SK-N-SH (cell line): ENCODE measurements around the gene DIMT1. TPM values are rescaled to one million over a fixed set of nuclear protein-coding genes. Genes with fewer than 3 reads are reported as not detected.

Experiments
- CTCF ChIA-PET: fragments of 300-600, 350-600 bp; formaldehyde crosslinking; extraction: SDS; loops from one replicate; lab custom pipeline; 2021; lab: Yijun Ruan, JAX
- POLR2A ChIA-PET: fragments of 350-600 bp; sonication (Branson Sonifier 250); formaldehyde crosslinking; extraction: SDS; loops from one replicate; lab custom pipeline; 2020; ENCODE audit warnings: antibody characterized with exemption, inconsistent platforms; lab: Yijun Ruan, JAX
- DNase-seq: peaks from one replicate; pipeline ENCODE4 v3.0.0; 2012
- H2AFZ ChIP-seq: fragments of 200-600 bp; sonication (generic); 2 replicates; pipeline ENCODE4 v1.8.1; 2016; ENCODE audit warnings: antibody characterized with exemption, mild to moderate bottlenecking, low read depth
- H3F3A ChIP-seq: fragments of 200-600 bp; sonication (generic); replicated peaks from 2 replicates; pipeline ENCODE3; 2016; ENCODE audit warnings: antibody characterized with exemption, mild to moderate bottlenecking; ENCODE audit not compliant: insufficient read depth
- H3K27ac ChIP-seq, 2 experiments: fragments of 200-500 bp in 1 of 2; fragments of 200-600 bp in 1 of 2; sonication (Bioruptor generic) in 1 of 2; sonication (generic), shearing (Covaris generic) in 1 of 2; 2 replicates each; pipeline versions ENCODE4 v1.5.1 to v1.6.1; 2014 to 2016; ENCODE audit warnings: low read depth in 2 of 2, inconsistent platforms in 1 of 2, low read length in 1 of 2, mild to moderate bottlenecking in 1 of 2, mixed read lengths in 1 of 2
- H3K27me3 ChIP-seq: fragments of 200-600 bp; sonication (generic), shearing (Covaris generic); 2 replicates; pipeline ENCODE4 v1.6.1; 2016; ENCODE audit warnings: mixed run types; ENCODE audit not compliant: insufficient read depth
- H3K36me3 ChIP-seq, 2 experiments: fragments of 200-500 bp in 1 of 2; fragments of 200-600 bp in 1 of 2; sonication (Bioruptor generic) in 1 of 2; sonication (generic) in 1 of 2; replicated peaks in 1 of 2; 2 replicates each; pipeline versions ENCODE3 to v1.5.1; 2014 to 2016; ENCODE audit warnings: low read length in 1 of 2, mild to moderate bottlenecking in 1 of 2; ENCODE audit not compliant: insufficient read depth in 2 of 2, control insufficient read depth in 1 of 2
- H3K4me1 ChIP-seq, 2 experiments: fragments of 200-500 bp in 1 of 2; fragments of 200-600 bp in 1 of 2; sonication (Bioruptor generic) in 1 of 2; sonication (generic), shearing (Covaris generic) in 1 of 2; 2 replicates each; pipeline versions ENCODE4 v1.5.1 to v1.6.1; 2014 to 2016; ENCODE audit warnings: low read depth in 1 of 2, low read length in 1 of 2, mixed run types in 1 of 2; ENCODE audit not compliant: insufficient read depth in 2 of 2, control insufficient read depth in 1 of 2
- H3K4me2 ChIP-seq: fragments of 200-600 bp; sonication (generic), shearing (Covaris generic); 2 replicates; pipeline ENCODE4 v1.6.1; 2017; ENCODE audit warnings: mixed run types
- H3K4me3 ChIP-seq, 2 experiments: fragments of 200-500 bp in 1 of 2; fragments of 200-600 bp in 1 of 2; sonication (Bioruptor generic) in 1 of 2; sonication (generic), shearing (Covaris generic) in 1 of 2; 2 replicates each; pipeline versions ENCODE4 v1.5.1 to v1.8.1; 2014 to 2016; ENCODE audit warnings: low read depth in 2 of 2, inconsistent platforms in 1 of 2, low read length in 1 of 2, mild to moderate bottlenecking in 1 of 2, mixed read lengths in 1 of 2, moderate library complexity in 1 of 2
- H3K79me2 ChIP-seq: fragments of 200-600 bp; sonication (generic); 2 replicates; pipeline ENCODE4 v1.8.1; 2017; ENCODE audit warnings: mild to moderate bottlenecking; ENCODE audit not compliant: insufficient read depth
- H3K9ac ChIP-seq: fragments of 200-600 bp; sonication (generic); 2 replicates; pipeline ENCODE4 v1.6.1; 2017; ENCODE audit warnings: mixed run types
- H3K9me2 ChIP-seq: fragments of 200-600 bp; sonication (generic); 2 replicates; pipeline ENCODE4 v1.6.1; 2017; ENCODE audit warnings: mixed run types
- H3K9me3 ChIP-seq: fragments of 200-600 bp; sonication (generic); 2 replicates; pipeline ENCODE4 v1.6.1; 2017; ENCODE audit warnings: mixed run types, mild to moderate bottlenecking, moderate library complexity
- H4K20me1 ChIP-seq: fragments of 200-600 bp; sonication (generic); 2 replicates; pipeline ENCODE4 v1.6.1; 2017; ENCODE audit warnings: mild to moderate bottlenecking, mixed run types; ENCODE audit not compliant: insufficient read depth
- CHD2 ChIP-seq: fragments of 150-350 bp; IDR thresholded peaks from 2 replicates; pipeline ENCODE4 v1.6.1; 2018; ENCODE audit warnings: low read length; ENCODE audit not compliant: partially characterized antibody
- ELF1 ChIP-seq: IDR thresholded peaks from 2 replicates; pipeline ENCODE4 v1.4.0; 2012
- MEF2A ChIP-seq: IDR thresholded peaks from 2 replicates; pipeline ENCODE4 v1.4.0; 2012; ENCODE audit warnings: low read depth, borderline replicate concordance
- MXI1 ChIP-seq: IDR thresholded peaks from 2 replicates; pipeline ENCODE4 v1.6.1; 2012; ENCODE audit warnings: mild to moderate bottlenecking, low read depth, low read length, improper control_type of control experiment
- NFIC ChIP-seq: IDR thresholded peaks from 2 replicates; pipeline ENCODE4 v1.4.0; 2012; ENCODE audit warnings: borderline replicate concordance
- RFX5 ChIP-seq: IDR thresholded peaks from 2 replicates; pipeline ENCODE4 v1.6.1; 2012; ENCODE audit warnings: mild to moderate bottlenecking, improper control_type of control experiment, low read length
- TEAD4 ChIP-seq: IDR thresholded peaks from 2 replicates; pipeline ENCODE4 v1.4.0; 2012; ENCODE audit warnings: mild to moderate bottlenecking, borderline replicate concordance; ENCODE audit not compliant: insufficient read depth
- WGBS: methylation state at CpG from one replicate; pipeline ENCODE4 v1.1.6; 2017; ENCODE audit warnings: low lambda C conversion rate; 5-methylcytosine and 5-hydroxymethylcytosine counted together
- polyA plus RNA-seq, 3 experiments: library from polyadenylated mRNA; depleted of rRNA; stranded (reverse); fragments of >200 nt; gene quantifications; 2 replicates each; pipeline ENCODE4 v1.2.3, GENCODE V29; 2012
- TF ChIP-seq, protein P1 (sequence below): IDR thresholded peaks from 2 replicates; pipeline ENCODE4 v1.4.0; 2012; ENCODE audit warnings: low read depth, borderline replicate concordance
- TF ChIP-seq, protein P2 (sequence below): IDR thresholded peaks from 2 replicates; pipeline ENCODE4 v1.6.1; 2012; ENCODE audit warnings: mild to moderate bottlenecking, low read depth, low read length, moderate library complexity
- TF ChIP-seq, protein P3 (sequence below): IDR thresholded peaks from 2 replicates; pipeline ENCODE4; 2012

Gene DIMT1
- polyA plus RNA-seq, 1 of the 3 experiments (the other 2 are of a cell fraction), result 29.5 TPM

DNA sequence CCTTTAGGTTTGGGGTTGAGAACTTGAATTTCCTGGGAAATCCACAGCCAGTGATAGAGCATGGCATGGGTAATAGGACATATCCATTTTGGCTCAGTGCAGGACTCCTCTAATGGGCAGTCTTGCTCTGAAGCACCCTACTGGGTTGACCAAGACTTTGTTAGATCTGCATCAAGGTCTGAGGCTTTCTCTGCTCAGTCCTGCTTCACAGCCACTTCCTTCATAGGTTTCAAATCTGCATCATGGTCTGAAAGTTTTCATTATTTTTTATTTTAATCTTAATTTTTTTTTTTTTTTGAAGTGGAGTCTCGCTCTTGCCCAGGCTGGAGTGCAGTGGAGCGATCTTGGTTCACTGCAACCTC lies 61.2 kb downstream of the DIMT1 start:
- no peaks in the 10 kb centered on the region for H3K9me2 ChIP-seq
- no peaks in the 10 kb centered on the region for H3K4me1 ChIP-seq
- H3F3A ChIP-seq, result peaks cover 3% of the 10 kb centered on the region
- ChIA-PET CTCF (no interaction called here), POLR2A (no interaction called here)
- DNase-seq, result no peak
- H3K27me3 ChIP-seq, result no peaks in the 10 kb centered on the region
- peaks cover 95% of the 10 kb centered on the region for H3K79me2 ChIP-seq
- H3K9me3 ChIP-seq, result no peaks in the 10 kb centered on the region
- peaks cover 0 to 6% of the 10 kb centered on the region in 2 experiments for H3K36me3 ChIP-seq
- TF ChIP-seq NFIC (no peak), RFX5 (no peak), TEAD4 (no peak), CHD2 (no peak), ELF1 (no peak)
- TF ChIP-seq, protein P1, sequence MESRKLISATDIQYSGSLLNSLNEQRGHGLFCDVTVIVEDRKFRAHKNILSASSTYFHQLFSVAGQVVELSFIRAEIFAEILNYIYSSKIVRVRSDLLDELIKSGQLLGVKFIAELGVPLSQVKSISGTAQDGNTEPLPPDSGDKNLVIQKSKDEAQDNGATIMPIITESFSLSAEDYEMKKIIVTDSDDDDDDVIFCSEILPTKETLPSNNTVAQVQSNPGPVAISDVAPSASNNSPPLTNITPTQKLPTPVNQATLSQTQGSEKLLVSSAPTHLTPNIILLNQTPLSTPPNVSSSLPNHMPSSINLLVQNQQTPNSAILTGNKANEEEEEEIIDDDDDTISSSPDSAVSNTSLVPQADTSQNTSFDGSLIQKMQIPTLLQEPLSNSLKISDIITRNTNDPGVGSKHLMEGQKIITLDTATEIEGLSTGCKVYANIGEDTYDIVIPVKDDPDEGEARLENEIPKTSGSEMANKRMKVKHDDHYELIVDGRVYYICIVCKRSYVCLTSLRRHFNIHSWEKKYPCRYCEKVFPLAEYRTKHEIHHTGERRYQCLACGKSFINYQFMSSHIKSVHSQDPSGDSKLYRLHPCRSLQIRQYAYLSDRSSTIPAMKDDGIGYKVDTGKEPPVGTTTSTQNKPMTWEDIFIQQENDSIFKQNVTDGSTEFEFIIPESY, result no peak
- TF ChIP-seq, protein P2, sequence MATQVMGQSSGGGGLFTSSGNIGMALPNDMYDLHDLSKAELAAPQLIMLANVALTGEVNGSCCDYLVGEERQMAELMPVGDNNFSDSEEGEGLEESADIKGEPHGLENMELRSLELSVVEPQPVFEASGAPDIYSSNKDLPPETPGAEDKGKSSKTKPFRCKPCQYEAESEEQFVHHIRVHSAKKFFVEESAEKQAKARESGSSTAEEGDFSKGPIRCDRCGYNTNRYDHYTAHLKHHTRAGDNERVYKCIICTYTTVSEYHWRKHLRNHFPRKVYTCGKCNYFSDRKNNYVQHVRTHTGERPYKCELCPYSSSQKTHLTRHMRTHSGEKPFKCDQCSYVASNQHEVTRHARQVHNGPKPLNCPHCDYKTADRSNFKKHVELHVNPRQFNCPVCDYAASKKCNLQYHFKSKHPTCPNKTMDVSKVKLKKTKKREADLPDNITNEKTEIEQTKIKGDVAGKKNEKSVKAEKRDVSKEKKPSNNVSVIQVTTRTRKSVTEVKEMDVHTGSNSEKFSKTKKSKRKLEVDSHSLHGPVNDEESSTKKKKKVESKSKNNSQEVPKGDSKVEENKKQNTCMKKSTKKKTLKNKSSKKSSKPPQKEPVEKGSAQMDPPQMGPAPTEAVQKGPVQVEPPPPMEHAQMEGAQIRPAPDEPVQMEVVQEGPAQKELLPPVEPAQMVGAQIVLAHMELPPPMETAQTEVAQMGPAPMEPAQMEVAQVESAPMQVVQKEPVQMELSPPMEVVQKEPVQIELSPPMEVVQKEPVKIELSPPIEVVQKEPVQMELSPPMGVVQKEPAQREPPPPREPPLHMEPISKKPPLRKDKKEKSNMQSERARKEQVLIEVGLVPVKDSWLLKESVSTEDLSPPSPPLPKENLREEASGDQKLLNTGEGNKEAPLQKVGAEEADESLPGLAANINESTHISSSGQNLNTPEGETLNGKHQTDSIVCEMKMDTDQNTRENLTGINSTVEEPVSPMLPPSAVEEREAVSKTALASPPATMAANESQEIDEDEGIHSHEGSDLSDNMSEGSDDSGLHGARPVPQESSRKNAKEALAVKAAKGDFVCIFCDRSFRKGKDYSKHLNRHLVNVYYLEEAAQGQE, result no peak
- TF ChIP-seq, protein P3, sequence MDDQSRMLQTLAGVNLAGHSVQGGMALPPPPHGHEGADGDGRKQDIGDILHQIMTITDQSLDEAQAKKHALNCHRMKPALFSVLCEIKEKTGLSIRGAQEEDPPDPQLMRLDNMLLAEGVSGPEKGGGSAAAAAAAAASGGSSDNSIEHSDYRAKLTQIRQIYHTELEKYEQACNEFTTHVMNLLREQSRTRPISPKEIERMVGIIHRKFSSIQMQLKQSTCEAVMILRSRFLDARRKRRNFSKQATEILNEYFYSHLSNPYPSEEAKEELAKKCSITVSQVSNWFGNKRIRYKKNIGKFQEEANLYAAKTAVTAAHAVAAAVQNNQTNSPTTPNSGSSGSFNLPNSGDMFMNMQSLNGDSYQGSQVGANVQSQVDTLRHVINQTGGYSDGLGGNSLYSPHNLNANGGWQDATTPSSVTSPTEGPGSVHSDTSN, result no peak
- H3K4me2 ChIP-seq, result no peak overlapping the region
- no peak overlapping the region for H3K9ac ChIP-seq
- no peak overlapping the region for H2AFZ ChIP-seq
- 93% methylated on average over 2 of the region's 2 CpGs for WGBS
- no peak overlapping the region for H3K27ac ChIP-seq
- no peak overlapping the region for H3K4me3 ChIP-seq
- peaks cover 39% of the 10 kb centered on the region; the same call in 1 of the 2 replicates for H4K20me1 ChIP-seq

DNA sequence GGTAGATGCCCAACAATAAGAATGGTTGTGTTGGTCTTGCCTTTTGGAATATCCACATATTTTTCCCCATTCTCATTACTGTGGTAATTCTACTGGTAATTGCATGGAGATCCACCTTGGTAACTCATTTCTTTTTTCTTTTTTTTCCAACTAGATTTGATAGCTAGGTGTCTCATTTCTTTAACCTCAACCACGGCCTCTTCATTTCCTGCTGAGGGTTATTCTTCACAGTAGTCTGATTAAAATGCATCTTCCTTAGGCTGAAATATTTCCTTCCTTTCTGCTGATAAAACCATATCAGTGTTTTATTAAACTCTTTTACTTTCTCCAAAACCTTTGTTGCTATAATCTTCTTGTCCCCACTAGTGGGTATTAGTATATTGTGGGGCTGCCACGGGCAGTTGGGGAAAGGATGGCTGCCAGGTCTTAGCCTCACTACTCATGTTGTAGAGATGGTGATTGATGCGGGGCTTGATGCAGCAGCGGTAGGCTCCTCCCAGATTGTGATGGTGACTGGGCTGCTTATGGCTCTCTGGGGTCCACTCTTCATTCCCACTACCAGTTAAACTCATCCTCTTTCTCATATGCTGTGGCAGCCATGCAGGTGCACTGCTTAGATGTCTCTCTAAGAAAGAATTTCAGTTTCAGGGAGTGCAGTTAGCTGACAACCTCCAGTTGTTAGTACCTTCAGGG lies 61.8 kb downstream of the DIMT1 start:
- Histone ChIP-seq H3K9ac (no peak overlapping the region), H3K27me3 (no peaks in the 10 kb centered on the region), H3F3A (peaks cover 3% of the 10 kb centered on the region), H3K4me1 (no peaks in the 10 kb centered on the region), H4K20me1 (peaks cover 43% of the 10 kb centered on the region; the same call in 1 of the 2 replicates), H3K4me3 (no peak overlapping the region), H2AFZ (no peak overlapping the region), H3K27ac (no peak overlapping the region), H3K79me2 (peaks cover 95% of the 10 kb centered on the region), H3K4me2 (no peak overlapping the region), H3K36me3 (peaks cover 0 to 1% of the 10 kb centered on the region in 2 experiments), H3K9me3 (no peaks in the 10 kb centered on the region), H3K9me2 (no peaks in the 10 kb centered on the region)
- 96% methylated on average over 4 of the region's 4 CpGs for WGBS
- ChIA-PET POLR2A (no interaction called here), CTCF (no interaction called here)
- no peak for DNase-seq
- TF ChIP-seq MEF2A (no peak), RFX5 (no peak), MXI1 (no peak)
